H1 (cell line): ENCODE results near the gene ANXA6. TPM values are rescaled to one million over a fixed set of nuclear protein-coding genes. Genes with fewer than 3 reads are reported as not detected.

Experiments used
- CTCF ChIA-PET: fragments of 300-600 bp; sonication (Branson Sonifier 250); formaldehyde crosslinking; loops from one replicate; lab custom pipeline; 2021; ENCODE audit not compliant: partially characterized antibody; lab: Charles Lee
- POLR2A ChIA-PET: fragments of 300-600 bp; sonication (Branson Sonifier 250); formaldehyde crosslinking; loops from one replicate; lab custom pipeline; 2021; ENCODE audit warnings: inconsistent platforms; ENCODE audit not compliant: partially characterized antibody; lab: Charles Lee
- DNase-seq, 2 experiments: peaks; one replicate each; pipeline versions ENCODE4 v3.0.0 to v3.0.0-alpha.2; 2010 to 2022; ENCODE audit warnings: low spot score in 2 of 2, low read depth in 1 of 2, mixed read lengths in 1 of 2
- FAIRE-seq: peaks from 2 replicates; lab custom pipeline; 2011; peaks lifted over from hg19 to GRCh38; lab: Jason Lieb, UNC
- H2AFZ ChIP-seq: 2 replicates; pipeline ENCODE4 v1.8.1; 2012; ENCODE audit warnings: low read length, inconsistent platforms
- H2AK5ac ChIP-seq: 2 replicates; pipeline ENCODE4 v1.6.1; 2013; ENCODE audit warnings: low read depth, low read length
- H2BK120ac ChIP-seq: replicated peaks from 2 replicates; pipeline ENCODE3; 2013; ENCODE audit warnings: low read depth, low read length, inconsistent platforms
- H2BK12ac ChIP-seq: 2 replicates; pipeline ENCODE4 v1.6.1; 2013; ENCODE audit warnings: low read depth, low read length
- H2BK15ac ChIP-seq: 2 replicates; pipeline ENCODE4 v1.6.1; 2013; ENCODE audit warnings: low read length
- H2BK20ac ChIP-seq: 2 replicates; pipeline ENCODE4 v1.6.1; 2013; ENCODE audit warnings: low read length
- H2BK5ac ChIP-seq: 2 replicates; pipeline ENCODE4 v1.6.1; 2013; ENCODE audit warnings: low read depth, low read length
- H3K14ac ChIP-seq: 2 replicates; pipeline ENCODE4 v1.6.1; 2013; ENCODE audit warnings: inconsistent platforms; ENCODE audit not compliant: insufficient read length
- H3K18ac ChIP-seq: 2 replicates; pipeline ENCODE4 v1.6.1; 2013; ENCODE audit warnings: low read length; ENCODE audit errors: extremely low read depth
- H3K23ac ChIP-seq: 2 replicates; pipeline ENCODE4 v1.6.1; 2013; ENCODE audit warnings: inconsistent platforms; ENCODE audit not compliant: insufficient read length
- H3K23me2 ChIP-seq: 2 replicates; pipeline ENCODE4 v1.6.1; 2013; ENCODE audit warnings: low read depth, low read length
- H3K27ac ChIP-seq: 2 replicates; pipeline ENCODE4 v1.6.1; 2011; ENCODE audit warnings: low read depth, low read length, inconsistent platforms
- H3K27me3 ChIP-seq, 4 experiments: replicated peaks in 1 of 4; 1 replicate in 1 of 4; 2 replicates in 3 of 4; pipeline versions ENCODE4 v1.6.1 to v1.8.1; 2011 to 2013; ENCODE audit warnings: low read length in 3 of 4, mild to moderate bottlenecking in 3 of 4, inconsistent platforms in 2 of 4, mixed read lengths in 2 of 4, moderate library complexity in 1 of 4; ENCODE audit not compliant: control insufficient read depth in 3 of 4, insufficient read depth in 3 of 4; ENCODE audit errors: extremely low read depth in 1 of 4
- H3K36me3 ChIP-seq, 4 experiments: 2 replicates each; pipeline versions ENCODE4 v1.6.1 to v1.8.1; 2011 to 2013; ENCODE audit warnings: mild to moderate bottlenecking in 4 of 4, low read length in 3 of 4, moderate library complexity in 2 of 4, control low read depth in 1 of 4, inconsistent platforms in 1 of 4; ENCODE audit not compliant: insufficient read depth in 4 of 4, control insufficient read depth in 2 of 4
- H3K4ac ChIP-seq: replicated peaks from 2 replicates; pipeline ENCODE3; 2013; ENCODE audit warnings: low read length, low read depth, mixed read lengths, inconsistent platforms; ENCODE audit not compliant: insufficient read length
- H3K4me1 ChIP-seq, 4 experiments: replicated peaks in 1 of 4; 1 replicate in 1 of 4; 2 replicates in 3 of 4; pipeline versions ENCODE4 v1.6.1 to v1.8.1; 2011 to 2013; ENCODE audit warnings: low read length in 3 of 4, inconsistent platforms in 2 of 4, mixed read lengths in 1 of 4; ENCODE audit not compliant: insufficient read depth in 4 of 4, control insufficient read depth in 3 of 4
- H3K4me2 ChIP-seq, 2 experiments: 2 replicates each; pipeline versions ENCODE4 v1.6.1 to v1.8.1; 2011 to 2013; ENCODE audit warnings: low read depth in 2 of 2, low read length in 2 of 2, control low read depth in 1 of 2, inconsistent platforms in 1 of 2, mild to moderate bottlenecking in 1 of 2; ENCODE audit not compliant: insufficient read depth in 1 of 2
- H3K4me3 ChIP-seq, 4 experiments: fragments of 200-600, 300-600 bp in 1 of 4; sonication (generic), shearing (Covaris generic), sonication (Bioruptor Twin) in 1 of 4; 2 replicates each; pipeline versions ENCODE4 v1.5.1 to v1.8.1; 2011 to 2016; ENCODE audit warnings: low read length in 4 of 4, low read depth in 3 of 4, control low read depth in 2 of 4, inconsistent platforms in 2 of 4, mild to moderate bottlenecking in 2 of 4, mixed read lengths in 1 of 4, moderate library complexity in 1 of 4; ENCODE audit not compliant: insufficient read depth in 2 of 4; ENCODE audit errors: extremely low read depth in 1 of 4
- H3K56ac ChIP-seq: replicated peaks from 2 replicates; pipeline ENCODE3; 2013; ENCODE audit warnings: low read depth, mild to moderate bottlenecking, mixed read lengths, low read length, inconsistent platforms; ENCODE audit not compliant: insufficient read length
- H3K79me1 ChIP-seq: 2 replicates; pipeline ENCODE4 v1.6.1; 2013; ENCODE audit warnings: low read depth, low read length, control low read depth
- H3K79me2 ChIP-seq, 2 experiments: 2 replicates each; pipeline versions ENCODE4 v1.6.1 to v1.8.1; 2012 to 2013; ENCODE audit warnings: low read length in 2 of 2, mild to moderate bottlenecking in 2 of 2, inconsistent platforms in 1 of 2; ENCODE audit not compliant: insufficient read depth in 2 of 2, control insufficient read depth in 1 of 2
- H3K9ac ChIP-seq, 4 experiments: replicated peaks in 1 of 4; 1 replicate in 1 of 4; 2 replicates in 3 of 4; pipeline versions ENCODE4 v1.6.1 to v1.8.1; 2011 to 2013; ENCODE audit warnings: low read depth in 3 of 4, low read length in 3 of 4, control low read depth in 2 of 4, mild to moderate bottlenecking in 2 of 4, moderate library complexity in 2 of 4, inconsistent platforms in 1 of 4; ENCODE audit errors: extremely low read depth in 1 of 4
- H3K9me3 ChIP-seq, 2 experiments: 2 replicates each; pipeline versions ENCODE4 v1.6.1 to v1.8.1; 2012 to 2013; ENCODE audit warnings: mild to moderate bottlenecking in 2 of 2, moderate library complexity in 2 of 2, control low read depth in 1 of 2, inconsistent platforms in 1 of 2, low read depth in 1 of 2, low read length in 1 of 2, mixed read lengths in 1 of 2; ENCODE audit not compliant: insufficient read depth in 2 of 2
- H4K20me1 ChIP-seq, 2 experiments: replicated peaks in 1 of 2; 2 replicates each; pipeline versions ENCODE3 to v1.8.1; 2011 to 2013; ENCODE audit warnings: inconsistent platforms in 2 of 2, low read length in 2 of 2, mild to moderate bottlenecking in 1 of 2; ENCODE audit not compliant: insufficient read depth in 2 of 2, control insufficient read depth in 1 of 2
- H4K5ac ChIP-seq: 2 replicates; pipeline ENCODE4 v1.6.1; 2013; ENCODE audit warnings: low read length, low read depth, mixed read lengths, inconsistent platforms; ENCODE audit not compliant: insufficient read length
- H4K8ac ChIP-seq: 2 replicates; pipeline ENCODE4 v1.8.0; 2013; ENCODE audit warnings: mild to moderate bottlenecking, moderate library complexity, low read length, inconsistent platforms; ENCODE audit not compliant: insufficient read depth; ENCODE audit errors: extremely low read depth
- H4K91ac ChIP-seq: replicated peaks from 2 replicates; pipeline ENCODE3; 2013; ENCODE audit warnings: low read length, mixed read lengths, inconsistent platforms; ENCODE audit not compliant: insufficient read length
- CTBP2 ChIP-seq: IDR thresholded peaks from 2 replicates; pipeline ENCODE4 v1.7.0; 2011; ENCODE audit warnings: borderline replicate concordance, mild to moderate bottlenecking, moderate library complexity, mixed read lengths, low read length; ENCODE audit not compliant: insufficient read depth, insufficient read length
- JUND ChIP-seq: IDR thresholded peaks from 2 replicates; pipeline ENCODE4 v1.6.1; 2011; ENCODE audit warnings: mild to moderate bottlenecking, improper control_type of control experiment, low read length
- RFX5 ChIP-seq: IDR thresholded peaks from 2 replicates; pipeline ENCODE4 v1.6.1; 2011; ENCODE audit warnings: low read depth, low read length, improper control_type of control experiment, borderline replicate concordance
- RNF2 ChIP-seq: fragments of 200-900, 300-1000 bp; sonication (generic); IDR thresholded peaks from 2 replicates; pipeline ENCODE4 v1.7.1; 2016; ENCODE audit warnings: borderline replicate concordance, low read depth, mild to moderate bottlenecking, antibody characterized with exemption, low read length; ENCODE audit not compliant: poor library complexity, severe bottlenecking; ENCODE audit errors: missing control alignments
- YY1 ChIP-seq: IDR thresholded peaks from 2 replicates; pipeline ENCODE4 v1.6.1; 2011; ENCODE audit warnings: low read depth, mild to moderate bottlenecking, low read length
- WGBS, 2 experiments: shearing (Covaris generic) in 1 of 2; methylation state at CpG; one replicate each; pipeline versions ENCODE4 v1.1.6 to v1.1.7; 2013 to 2015; ENCODE audit warnings: low lambda C conversion rate in 2 of 2, mixed read lengths in 2 of 2, inconsistent platforms in 1 of 2, low coverage in 1 of 2, missing lambda C conversion rate in 1 of 2; ENCODE audit not compliant: insufficient replicate concordance in 2 of 2, insufficient coverage in 1 of 2, insufficient read length in 1 of 2; ENCODE audit errors: extremely low coverage in 1 of 2, missing lambda C conversion rate in 1 of 2; 5-methylcytosine and 5-hydroxymethylcytosine counted together
- polyA plus RNA-seq, 7 experiments: library from polyadenylated mRNA; depleted of rRNA in 3 of 7; stranded (reverse) in 5 of 7; unstranded in 2 of 7; fragments of >200 nt in 5 of 7; fragments of 200-250 nt in 2 of 7; gene quantifications; 1 replicate in 5 of 7; 2 replicates in 1 of 7; 4 replicates in 1 of 7; pipeline versions ENCODE4 v1.2.1 to v1.2.3, GENCODE V29; 2011 to 2013; ENCODE audit warnings: missing spikeins in 2 of 7, mixed read lengths in 2 of 7
- total RNA-seq: library from RNA; stranded (reverse); fragmentation: NEBNext Ultra II Directional; extraction: Animal tissue kit (Norgen Biotek cat#: 25700); gene quantifications from 2 replicates; pipeline ENCODE4 v1.2.1, GENCODE V29; 2021

ANXA6 gene
- total and polyA plus RNA-seq, 2 of the 8 experiments (the other 6 are each of a cell fraction or from before 2014, with no cell fraction given): 61.3 to 78.6 TPM

DNA sequence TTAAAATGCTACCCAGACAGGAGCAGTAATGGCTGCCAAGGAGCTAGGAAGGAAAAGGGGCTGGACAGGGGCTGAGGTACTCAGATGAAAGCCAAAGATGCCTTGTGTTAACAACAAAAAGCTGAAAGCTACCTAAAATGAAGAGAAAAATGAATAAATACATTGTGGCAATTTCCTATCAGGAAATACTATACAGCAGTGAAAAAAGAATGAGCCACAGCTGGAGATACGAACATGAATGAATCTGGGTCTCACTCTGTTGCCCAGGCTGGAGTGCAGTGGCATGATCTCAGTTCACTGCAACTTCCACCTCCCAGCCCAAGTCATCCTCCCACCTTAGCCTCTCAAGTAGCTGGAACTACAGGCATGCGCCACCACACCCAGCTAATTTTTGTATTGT is 83.0 kb downstream of the ANXA6 start:
- H3K27ac ChIP-seq: no peak overlapping the region
- FAIRE-seq: no peak

More for the DNA sequence above, 83.0 kb downstream of the ANXA6 start:
- H2AK5ac ChIP-seq: no peak overlapping the region
- no peaks in the 10 kb centered on the region for H3K4me1 ChIP-seq
- H4K8ac ChIP-seq: no peak overlapping the region
- no peak overlapping the region for H4K5ac ChIP-seq
- peaks cover 0 to 2% of the 10 kb centered on the region in 2 experiments for H4K20me1 ChIP-seq
- POLR2A ChIA-PET: no interaction called here
- H3K9me3 ChIP-seq: no peaks in the 10 kb centered on the region
- H2BK20ac ChIP-seq: no peak overlapping the region
- CTCF ChIA-PET: interaction anchor here (1.8 to 28.6 kb wide), 3 partner anchors 10 to 37 kb away, joined by 4 to 442 read pairs (median 172); no protein-coding TSS in a partner anchor
- TF ChIP-seq JUND (no peak), YY1 (no peak), RNF2 (no peak), RFX5 (no peak), CTBP2 (no peak)
- H2BK5ac ChIP-seq: no peak overlapping the region
- no peak overlapping the region for H2BK12ac ChIP-seq
- no peak overlapping the region for H3K23ac ChIP-seq
- H4K91ac ChIP-seq: no peak overlapping the region
- no peaks in the 10 kb centered on the region for H3K27me3 ChIP-seq
- H2AFZ ChIP-seq: no peak overlapping the region
- H3K4me3 ChIP-seq: no peak overlapping the region
- no peak overlapping the region for H3K4ac ChIP-seq
- H3K79me1 ChIP-seq: peaks cover 4% of the 10 kb centered on the region; the same call in 1 of the 2 replicates
- no peak overlapping the region for H3K56ac ChIP-seq
- DNase-seq: no peak
- no peak overlapping the region for H3K18ac ChIP-seq
- no peaks in the 10 kb centered on the region for H3K23me2 ChIP-seq
- no peak overlapping the region for H2BK15ac ChIP-seq
- H3K4me2 ChIP-seq: no peak overlapping the region
- 92% methylated on average over 2 of the region's 2 CpGs; no CpG with 5 or more reads in 1 of the 2 experiments for WGBS, 2 experiments
- H3K9ac ChIP-seq: no peak overlapping the region
- no peaks in the 10 kb centered on the region for H3K36me3 ChIP-seq
- H3K14ac ChIP-seq: no peak overlapping the region
- peaks cover 0 to 33% of the 10 kb centered on the region in 2 experiments; a peak in 2 of 4 replicates for H3K79me2 ChIP-seq
- no peak overlapping the region for H2BK120ac ChIP-seq
